Astrocyte (in vitro differentiated cells and primary cell): ENCODE measurements around the gene DNASE1L2. TPM values are rescaled to one million over a fixed set of nuclear protein-coding genes. Genes with fewer than 3 reads are reported as not detected.

Source experiments
- DNase-seq: peaks from one replicate; pipeline ENCODE4 v3.0.0-alpha.2; 2010; ENCODE audit warnings: low read depth
- FAIRE-seq: peaks from 2 replicates; lab custom pipeline; 2011; peaks lifted over from hg19 to GRCh38; lab: Jason Lieb, UNC
- H2AFZ ChIP-seq: 2 replicates; pipeline ENCODE4 v1.6.0; 2012; ENCODE audit warnings: low read depth, low read length, inconsistent platforms
- H3K27ac ChIP-seq: 2 replicates; pipeline ENCODE4 v1.5.1; 2011; ENCODE audit warnings: low read depth, low read length, inconsistent platforms
- H3K27me3 ChIP-seq: 2 replicates; pipeline ENCODE4 v1.6.0; 2011; ENCODE audit warnings: low read length, inconsistent platforms; ENCODE audit not compliant: insufficient read depth
- H3K36me3 ChIP-seq: 2 replicates; pipeline ENCODE4 v1.5.1; 2011; ENCODE audit warnings: low read length, inconsistent platforms; ENCODE audit not compliant: insufficient read depth
- H3K4me1 ChIP-seq: 2 replicates; pipeline ENCODE4 v1.5.1; 2011; ENCODE audit warnings: low read length, inconsistent platforms; ENCODE audit not compliant: insufficient read depth
- H3K4me2 ChIP-seq: 2 replicates; pipeline ENCODE4 v1.6.0; 2012; ENCODE audit warnings: low read length, inconsistent platforms
- H3K4me3 ChIP-seq: 2 replicates; pipeline ENCODE4 v1.5.1; 2011; ENCODE audit warnings: low read depth, mild to moderate bottlenecking, low read length, inconsistent platforms; ENCODE audit not compliant: insufficient read depth
- H3K79me2 ChIP-seq: 2 replicates; pipeline ENCODE4 v1.6.0; 2012; ENCODE audit warnings: mild to moderate bottlenecking, low read length, inconsistent platforms; ENCODE audit not compliant: insufficient read depth
- H3K9ac ChIP-seq: 2 replicates; pipeline ENCODE4 v1.6.0; 2012; ENCODE audit warnings: mild to moderate bottlenecking, low read length, inconsistent platforms
- H3K9me3 ChIP-seq: 2 replicates; pipeline ENCODE4 v1.5.1; 2012; ENCODE audit warnings: low read depth, mild to moderate bottlenecking, low read length, inconsistent platforms; ENCODE audit not compliant: insufficient read depth
- H4K20me1 ChIP-seq: 2 replicates; pipeline ENCODE4 v1.6.0; 2012; ENCODE audit warnings: low read length, inconsistent platforms; ENCODE audit not compliant: insufficient read depth
- H3K27ac Mint-ChIP-seq: one replicate; pipeline ENCODE4 v1.8.0; 2021; ENCODE audit warnings: mild to moderate bottlenecking, mixed read lengths; ENCODE audit not compliant: unreplicated experiment
- H3K27me3 Mint-ChIP-seq: one replicate; pipeline ENCODE4 v1.8.0; 2021; ENCODE audit warnings: low read depth, mixed read lengths; ENCODE audit not compliant: unreplicated experiment
- H3K36me3 Mint-ChIP-seq: one replicate; pipeline ENCODE4 v1.8.0; 2021; ENCODE audit warnings: low read depth, mixed read lengths; ENCODE audit not compliant: unreplicated experiment
- H3K4me1 Mint-ChIP-seq: one replicate; pipeline ENCODE4 v1.8.0; 2021; ENCODE audit warnings: low read depth, mixed read lengths; ENCODE audit not compliant: unreplicated experiment
- H3K4me3 Mint-ChIP-seq: one replicate; pipeline ENCODE4 v1.8.0; 2021; ENCODE audit warnings: mild to moderate bottlenecking, moderate library complexity, mixed read lengths; ENCODE audit not compliant: unreplicated experiment
- H3K9me3 Mint-ChIP-seq: one replicate; pipeline ENCODE4 v1.8.0; 2021; ENCODE audit warnings: mild to moderate bottlenecking, mixed read lengths; ENCODE audit not compliant: unreplicated experiment
- CTCF ChIP-seq: IDR thresholded peaks from 2 replicates; pipeline ENCODE4 v1.5.1; 2011; ENCODE audit warnings: low read depth, mild to moderate bottlenecking, inconsistent platforms, low read length, moderate library complexity; ENCODE audit not compliant: insufficient read depth
- EZH2 ChIP-seq: IDR thresholded peaks from 2 replicates; pipeline ENCODE4 v1.6.1; 2012; ENCODE audit warnings: mild to moderate bottlenecking, low read length, inconsistent platforms; ENCODE audit not compliant: insufficient read depth
- total RNA-seq: library from RNA; stranded (reverse); gene quantifications from 2 replicates; pipeline ENCODE4 v1.2.1, GENCODE V29; 2021

DNASE1L2 gene
- total RNA-seq, 1 donor from 2014 or later = 1.3 TPM

DNA sequence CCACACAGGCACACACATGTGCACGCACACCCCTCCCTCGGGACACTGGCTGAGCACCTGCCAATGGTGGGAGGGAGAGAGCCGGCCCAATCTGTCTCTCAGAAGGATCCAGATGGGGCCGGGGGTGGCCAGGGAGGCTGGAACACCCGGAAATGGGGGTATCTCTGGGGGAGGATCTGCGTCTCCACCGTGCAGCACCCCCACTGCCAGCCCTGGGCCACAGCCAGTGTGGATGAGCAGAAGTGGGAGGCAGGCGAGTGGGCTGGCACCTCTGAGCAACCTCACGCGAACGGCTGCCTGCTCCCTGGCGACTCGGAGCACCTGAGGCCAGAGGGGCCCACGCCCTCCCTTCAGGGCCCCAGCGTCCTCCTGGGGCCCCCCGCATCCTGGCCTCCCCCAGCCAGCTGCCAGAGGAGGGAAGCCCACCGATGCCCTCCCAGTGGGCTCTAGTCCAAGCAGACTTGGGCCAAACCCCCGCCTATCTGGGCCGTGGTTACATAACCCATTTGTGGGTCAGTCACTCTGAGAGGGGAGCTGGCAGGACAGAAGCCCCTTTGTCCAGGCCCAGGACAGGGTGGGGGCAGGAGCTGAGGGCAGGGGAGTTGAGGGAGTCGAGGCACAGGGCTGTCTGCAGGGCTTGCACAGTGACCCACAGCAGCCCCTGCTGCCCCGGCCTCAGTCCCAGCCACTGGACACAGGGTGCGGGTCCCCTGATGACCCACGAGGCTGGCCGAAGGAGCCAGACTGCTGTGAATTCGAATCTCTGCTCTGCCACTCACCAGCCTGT is 45.4 kb upstream of the DNASE1L2 start:
- Histone ChIP-seq H3K27me3 (peaks cover 6% of the 10 kb centered on the region), H2AFZ (no peak overlapping the region), H3K4me1 (no peaks in the 10 kb centered on the region), H4K20me1 (peaks cover 11% of the 10 kb centered on the region), H3K9me3 (no peaks in the 10 kb centered on the region), H3K9ac (no peak overlapping the region), H3K4me2 (no peak overlapping the region), H3K27ac (no peak overlapping the region), H3K79me2 (no peaks in the 10 kb centered on the region), H3K4me3 (no peak overlapping the region), H3K36me3 (no peaks in the 10 kb centered on the region)
- no peak for FAIRE-seq
- Mint-ChIP-seq H3K36me3 (peaks cover 3% of the 10 kb centered on the region), H3K27me3 (peaks cover 22% of the 10 kb centered on the region), H3K9me3 (no peaks in the 10 kb centered on the region), H3K4me1 (no peaks in the 10 kb centered on the region), H3K4me3 (no peak overlapping the region), H3K27ac (no peak overlapping the region)
- DNase-seq = no peak
- TF ChIP-seq EZH2 (no peak), CTCF (no peak)

- H3K27me3 Mint-ChIP-seq = peaks cover 21% of the 10 kb centered on the region
- Histone ChIP-seq H3K9ac (no peak overlapping the region), H3K27ac (no peak overlapping the region), H3K4me2 (no peak overlapping the region), H3K4me3 (no peak overlapping the region), H3K4me1 (no peaks in the 10 kb centered on the region), H3K27me3 (peaks cover 6% of the 10 kb centered on the region), H3K79me2 (no peaks in the 10 kb centered on the region), H4K20me1 (peaks cover 11% of the 10 kb centered on the region), H2AFZ (no peak overlapping the region), H3K9me3 (no peaks in the 10 kb centered on the region), H3K36me3 (no peaks in the 10 kb centered on the region)
- no peaks in the 10 kb centered on the region for H3K4me1 Mint-ChIP-seq
- no peaks in the 10 kb centered on the region for H3K9me3 Mint-ChIP-seq
- FAIRE-seq (no peak), DNase-seq (no peak)
- TF ChIP-seq CTCF = no peak
- TF ChIP-seq EZH2 = no peak
- no peak overlapping the region for H3K27ac Mint-ChIP-seq
- H3K4me3 Mint-ChIP-seq = no peak overlapping the region
- H3K36me3 Mint-ChIP-seq = peaks cover 3% of the 10 kb centered on the region
These were observed 44.9 kb upstream of the DNASE1L2 start for GRCh38 chr16:2191446-2191706.

- no peak overlapping the region for H3K9ac ChIP-seq
- peaks cover 3% of the 10 kb centered on the region for H3K36me3 Mint-ChIP-seq
- H3K27ac Mint-ChIP-seq = no peak overlapping the region
- H3K4me3 ChIP-seq = no peak overlapping the region
- DNase-seq (no peak), FAIRE-seq (no peak)
- H3K27me3 ChIP-seq = peaks cover 26% of the 10 kb centered on the region
- H4K20me1 ChIP-seq = peaks cover 11% of the 10 kb centered on the region
- no peaks in the 10 kb centered on the region for H3K4me1 ChIP-seq
- H3K4me3 Mint-ChIP-seq = no peak overlapping the region
- H3K9me3 ChIP-seq = no peaks in the 10 kb centered on the region
- no peak for TF ChIP-seq CTCF
- no peak for TF ChIP-seq EZH2
- H3K4me1 Mint-ChIP-seq = no peaks in the 10 kb centered on the region
- H2AFZ ChIP-seq = no peak overlapping the region
- H3K27ac ChIP-seq = no peak overlapping the region
- no peak overlapping the region for H3K4me2 ChIP-seq
- no peaks in the 10 kb centered on the region for H3K79me2 ChIP-seq
- no peaks in the 10 kb centered on the region for H3K9me3 Mint-ChIP-seq
- no peaks in the 10 kb centered on the region for H3K36me3 ChIP-seq
- H3K27me3 Mint-ChIP-seq = peaks cover 37% of the 10 kb centered on the region
These were observed 41.9 kb upstream of the DNASE1L2 start for GRCh38 chr16:2194166-2194834.
